ENCODE results near the gene ARHGAP24.

ARHGAP24 gene

DNA sequence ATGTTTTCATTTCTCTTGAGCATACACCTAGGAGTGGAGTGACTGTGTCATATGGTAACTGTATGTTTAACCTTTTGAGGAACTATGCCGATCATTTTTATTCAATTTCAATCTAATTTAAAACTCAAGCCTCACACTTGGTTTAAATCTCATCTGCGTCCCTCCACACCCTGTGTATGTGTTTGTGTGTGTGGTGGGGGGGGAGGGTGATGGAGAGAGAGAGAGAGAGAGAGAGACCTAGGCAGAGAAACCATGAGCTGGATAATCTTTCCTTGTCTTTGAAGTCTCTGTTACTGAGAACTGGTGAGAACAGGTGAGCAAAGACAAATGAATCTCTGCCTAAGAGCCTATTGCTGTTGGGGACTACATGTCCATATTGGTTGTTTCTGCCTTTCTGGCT, 105.0 kb downstream of the ARHGAP24 start:
- no peak overlapping the region for H2AFZ ChIP-seq (ENCODE audit: low read length)
- no peak overlapping the region for H3K27ac ChIP-seq (ENCODE audit: low read length)
- no peak overlapping the region for H3K4me3 ChIP-seq (ENCODE audit: low read length)
- H3K4me1 ChIP-seq (ENCODE audit: low read length), result no peaks in the 10 kb centered on the region
- H3K79me2 ChIP-seq (ENCODE audit: low read length), result no peaks in the 10 kb centered on the region
- H3F3A ChIP-seq (ENCODE audit: insufficient read depth, low read length), result no peaks in the 10 kb centered on the region
- H3K9me3 ChIP-seq (replicated peaks; ENCODE audit: insufficient read depth, low read length), result no peaks in the 10 kb centered on the region
- H3K36me3 ChIP-seq (replicated peaks; ENCODE audit: insufficient read depth, low read length), result no peaks in the 10 kb centered on the region
- H3K27me3 ChIP-seq (replicated peaks; ENCODE audit: insufficient read depth, low read length), result no peaks in the 10 kb centered on the region
- no peak for DNase-seq
- TF ChIP-seq EZH2phosphoT487 (IDR thresholded peaks at IDR 0.05; ENCODE audit: low read length), result no peak
- no peak for TF ChIP-seq EZH2 (optimal IDR thresholded peaks at IDR 0.05; ENCODE audit: low read depth, low read length)
- TF ChIP-seq, protein P1, sequence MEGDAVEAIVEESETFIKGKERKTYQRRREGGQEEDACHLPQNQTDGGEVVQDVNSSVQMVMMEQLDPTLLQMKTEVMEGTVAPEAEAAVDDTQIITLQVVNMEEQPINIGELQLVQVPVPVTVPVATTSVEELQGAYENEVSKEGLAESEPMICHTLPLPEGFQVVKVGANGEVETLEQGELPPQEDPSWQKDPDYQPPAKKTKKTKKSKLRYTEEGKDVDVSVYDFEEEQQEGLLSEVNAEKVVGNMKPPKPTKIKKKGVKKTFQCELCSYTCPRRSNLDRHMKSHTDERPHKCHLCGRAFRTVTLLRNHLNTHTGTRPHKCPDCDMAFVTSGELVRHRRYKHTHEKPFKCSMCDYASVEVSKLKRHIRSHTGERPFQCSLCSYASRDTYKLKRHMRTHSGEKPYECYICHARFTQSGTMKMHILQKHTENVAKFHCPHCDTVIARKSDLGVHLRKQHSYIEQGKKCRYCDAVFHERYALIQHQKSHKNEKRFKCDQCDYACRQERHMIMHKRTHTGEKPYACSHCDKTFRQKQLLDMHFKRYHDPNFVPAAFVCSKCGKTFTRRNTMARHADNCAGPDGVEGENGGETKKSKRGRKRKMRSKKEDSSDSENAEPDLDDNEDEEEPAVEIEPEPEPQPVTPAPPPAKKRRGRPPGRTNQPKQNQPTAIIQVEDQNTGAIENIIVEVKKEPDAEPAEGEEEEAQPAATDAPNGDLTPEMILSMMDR (IDR thresholded peaks at IDR 0.05; ENCODE audit: low read length), result no peak
- no peaks in the 10 kb centered on the region for H3K9me2 ChIP-seq (replicated peaks; ENCODE audit: insufficient read depth, low read length)
- H3K4me2 ChIP-seq (ENCODE audit: low read depth, low read length), result no peak overlapping the region
- H4K20me1 ChIP-seq (ENCODE audit: insufficient read depth, low read length), result no peaks in the 10 kb centered on the region
- no peak overlapping the region for H3K9ac ChIP-seq (ENCODE audit: low read length)

- Histone ChIP-seq H3K4me1 (ENCODE audit: low read length) (no peaks in the 10 kb centered on the region), H3K9me3 (replicated peaks; ENCODE audit: insufficient read depth, low read length) (no peaks in the 10 kb centered on the region), H3K27ac (ENCODE audit: low read length) (no peak overlapping the region), H4K20me1 (ENCODE audit: insufficient read depth, low read length) (no peaks in the 10 kb centered on the region), H3K4me3 (ENCODE audit: low read length) (no peak overlapping the region), H3K4me2 (ENCODE audit: low read depth, low read length) (no peak overlapping the region), H3K27me3 (replicated peaks; ENCODE audit: insufficient read depth, low read length) (no peaks in the 10 kb centered on the region), H3K36me3 (replicated peaks; ENCODE audit: insufficient read depth, low read length) (no peaks in the 10 kb centered on the region), H3K9ac (ENCODE audit: low read length) (no peak overlapping the region), H3F3A (ENCODE audit: insufficient read depth, low read length) (no peaks in the 10 kb centered on the region), H2AFZ (ENCODE audit: low read length) (no peak overlapping the region), H3K9me2 (replicated peaks; ENCODE audit: insufficient read depth, low read length) (no peaks in the 10 kb centered on the region), H3K79me2 (ENCODE audit: low read length) (no peaks in the 10 kb centered on the region)
- TF ChIP-seq, protein P1 (IDR thresholded peaks at IDR 0.05; ENCODE audit: low read length), result no peak
- no peak for TF ChIP-seq EZH2 (optimal IDR thresholded peaks at IDR 0.05; ENCODE audit: low read depth, low read length)
- no peak for TF ChIP-seq EZH2phosphoT487 (IDR thresholded peaks at IDR 0.05; ENCODE audit: low read length)
- DNase-seq, result no peak
Observed at GRCh38 chr4:85580489-85580888, 105.5 kb downstream of the ARHGAP24 start.

DNA sequence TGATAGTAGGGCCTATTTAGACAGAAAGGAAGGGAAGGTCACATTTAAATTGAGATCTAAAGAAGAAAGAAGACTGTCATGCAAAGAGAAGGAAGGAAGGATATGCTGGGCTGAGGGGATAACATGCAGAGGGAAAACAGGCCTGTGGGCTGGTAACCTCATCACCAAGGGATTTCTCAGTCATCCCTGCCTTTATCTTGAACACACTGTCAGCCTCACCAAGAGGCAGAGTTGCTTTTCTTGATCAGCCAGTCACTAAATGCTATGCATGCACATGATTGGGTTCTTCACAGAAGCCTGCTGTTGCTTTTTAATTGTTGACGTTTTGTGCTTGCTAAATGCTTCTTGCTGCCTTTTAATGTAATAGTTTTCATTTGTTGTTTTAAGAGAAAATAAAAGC, 113.0 kb downstream of the ARHGAP24 start:
- H3K9ac ChIP-seq (ENCODE audit: low read length), result no peak overlapping the region
- no peaks in the 10 kb centered on the region for H4K20me1 ChIP-seq (ENCODE audit: insufficient read depth, low read length)
- H3K4me1 ChIP-seq (ENCODE audit: low read length), result no peaks in the 10 kb centered on the region
- H3K4me2 ChIP-seq (ENCODE audit: low read depth, low read length), result no peak overlapping the region
- H3K9me2 ChIP-seq (replicated peaks; ENCODE audit: insufficient read depth, low read length), result no peaks in the 10 kb centered on the region
- H2AFZ ChIP-seq (ENCODE audit: low read length), result no peak overlapping the region
- no peaks in the 10 kb centered on the region for H3F3A ChIP-seq (ENCODE audit: insufficient read depth, low read length)
- no peaks in the 10 kb centered on the region for H3K27me3 ChIP-seq (replicated peaks; ENCODE audit: insufficient read depth, low read length)
- no peaks in the 10 kb centered on the region for H3K79me2 ChIP-seq (ENCODE audit: low read length)
- no peaks in the 10 kb centered on the region for H3K9me3 ChIP-seq (replicated peaks; ENCODE audit: insufficient read depth, low read length)
- no peak overlapping the region for H3K4me3 ChIP-seq (ENCODE audit: low read length)
- TF ChIP-seq, protein P1 (IDR thresholded peaks at IDR 0.05; ENCODE audit: low read length), result no peak
- no peak for TF ChIP-seq EZH2 (optimal IDR thresholded peaks at IDR 0.05; ENCODE audit: low read depth, low read length)
- no peak for TF ChIP-seq EZH2phosphoT487 (IDR thresholded peaks at IDR 0.05; ENCODE audit: low read length)
- no peaks in the 10 kb centered on the region for H3K36me3 ChIP-seq (replicated peaks; ENCODE audit: insufficient read depth, low read length)
- H3K27ac ChIP-seq (ENCODE audit: low read length), result no peak overlapping the region
- DNase-seq, result no peak

All from MM.1S (cell line).